Measurements from ENCODE around the gene ADSS2. TPM values are rescaled to one million over a fixed set of nuclear protein-coding genes. Genes with fewer than 3 reads are reported as not detected.

The ADSS2 gene
- total RNA-seq, 4 donors from 2014 or later: 13.7 to 47.0 (median 27.3) TPM

GRCh38 chr1:244447024-244447423 is 4.7 kb downstream of the ADSS2 start:
- Histone ChIP-seq H3K27me3 (no peaks in the 10 kb centered on the region), H3K9me3 (no peaks in the 10 kb centered on the region), H3K4me3 (no peak overlapping the region), H3K36me3 (no peaks in the 10 kb centered on the region), H3K27ac (peak overlapping the region in 1 of 4 donors; percentile 21), H3K4me1 (peaks cover 19 to 62% (median 36%) of the 10 kb centered on the region in 4 donors)
- intact Hi-C loops (cut with DNase I; ENCODE audit: low total_unique reads) (no loop called here), in situ Hi-C loops (cut with MboI; ENCODE audit: low pct_ligation_motif_present in 1 of 4, low pct_unique_long_range_greater_than_20kb in 1 of 4, low sequenced_read_pairs in 3 of 4) (no loop called here)
- 61% methylated on average over 1 of the region's 1 CpG; no CpG with 5 or more reads in 1 of the 2 donors for WGBS, 2 donors (ENCODE audit: low coverage in 1 of 2)
- no peak for DNase-seq
- TF ChIP-seq CTCF (IDR thresholded peaks at IDR 0.05) (no peak), POLR2AphosphoS5 (IDR thresholded peaks at IDR 0.05) (no peak), POLR2A (IDR thresholded peaks at IDR 0.05) (no peak), EP300 (IDR thresholded peaks at IDR 0.05; ENCODE audit: low read depth) (no peak)

GRCh38 chr1:244445320-244446181 is 6.2 kb downstream of the ADSS2 start:
- in situ Hi-C loops (cut with MboI; ENCODE audit: low pct_ligation_motif_present in 1 of 4, low pct_unique_long_range_greater_than_20kb in 1 of 4, low sequenced_read_pairs in 3 of 4): no loop called here
- WGBS, 2 donors (ENCODE audit: low coverage in 1 of 2): 58 to 61% methylated on average over 2 of the region's 2 CpGs
- no peak for DNase-seq
- Histone ChIP-seq H3K27me3 (no peaks in the 10 kb centered on the region), H3K4me1 (peaks cover 19 to 61% (median 35%) of the 10 kb centered on the region in 4 donors), H3K36me3 (no peaks in the 10 kb centered on the region), H3K9me3 (no peaks in the 10 kb centered on the region), H3K27ac (peak overlapping the region; percentile 37 to 69 (median 62)), H3K4me3 (no peak overlapping the region)
- intact Hi-C loops (cut with DNase I; ENCODE audit: low total_unique reads): no loop called here
- TF ChIP-seq CTCF (IDR thresholded peaks at IDR 0.05): no peak
- no peak for TF ChIP-seq POLR2AphosphoS5 (IDR thresholded peaks at IDR 0.05)
- TF ChIP-seq EP300 (IDR thresholded peaks at IDR 0.05; ENCODE audit: low read depth): no peak
- TF ChIP-seq POLR2A (IDR thresholded peaks at IDR 0.05): no peak

- no peaks in the 10 kb centered on the region for H3K36me3 ChIP-seq
- in situ Hi-C loops (cut with MboI; ENCODE audit: low pct_ligation_motif_present in 1 of 4, low pct_unique_long_range_greater_than_20kb in 1 of 4, low sequenced_read_pairs in 3 of 4): no loop called here
These were observed 6.9 kb downstream of the ADSS2 start for GRCh38 chr1:244444854-244445253.

More at GRCh38 chr1:244444854-244445253, 6.9 kb downstream of the ADSS2 start:
- Histone ChIP-seq H3K4me1 (peaks cover 12 to 55% (median 29%) of the 10 kb centered on the region in 4 donors), H3K27ac (peak overlapping the region; percentile 37 to 69 (median 62)), H3K9me3 (no peaks in the 10 kb centered on the region), H3K27me3 (no peaks in the 10 kb centered on the region), H3K4me3 (no peak overlapping the region)
- WGBS, 2 donors (ENCODE audit: low coverage in 1 of 2): 68% methylated on average over 1 of the region's 1 CpG; no CpG with 5 or more reads in 1 of the 2 donors
- intact Hi-C loops (cut with DNase I; ENCODE audit: low total_unique reads): no loop called here
- DNase-seq: no peak
- TF ChIP-seq EP300 (IDR thresholded peaks at IDR 0.05; ENCODE audit: low read depth): no peak
- TF ChIP-seq POLR2AphosphoS5 (IDR thresholded peaks at IDR 0.05): no peak
- no peak for TF ChIP-seq CTCF (IDR thresholded peaks at IDR 0.05)
- TF ChIP-seq POLR2A (IDR thresholded peaks at IDR 0.05): no peak

Measured in transverse colon (tissue), 4 donors.